Calu3 (cell line): ENCODE data around the gene SMYD5. TPM values are rescaled to one million over a fixed set of nuclear protein-coding genes. Genes with fewer than 3 reads are reported as not detected.
A peak's percentile ranks its signal among the peaks of the same experiment; 100 is the strongest.

Experiments used
- BruUV-seq: library from RNA; stranded (reverse); fragments of 400-500 nt; replicated peaks from 2 replicates; lab custom pipeline; 2021; lab: Mats Ljungman, UMichigan
- CTCF ChIA-PET: fragments of 300-600 bp; sonication (Branson Sonifier 250); formaldehyde crosslinking; loops from one replicate; lab custom pipeline; 2022; ENCODE audit warnings: antibody characterized with exemption; lab: Charles Lee
- DNase-seq: peaks from one replicate; pipeline ENCODE4 v3.0.0; 2022
- H3K27ac Mint-ChIP-seq: one replicate; pipeline ENCODE4 v1.8.0; 2022; ENCODE audit warnings: mixed read lengths; ENCODE audit not compliant: unreplicated experiment
- H3K27me3 Mint-ChIP-seq: one replicate; pipeline ENCODE4 v1.8.0; 2022; ENCODE audit warnings: mixed read lengths; ENCODE audit not compliant: unreplicated experiment
- H3K36me3 Mint-ChIP-seq: one replicate; pipeline ENCODE4 v1.8.0; 2022; ENCODE audit warnings: mild to moderate bottlenecking, moderate library complexity, mixed read lengths; ENCODE audit not compliant: insufficient read depth, unreplicated experiment
- H3K4me1 Mint-ChIP-seq: one replicate; pipeline ENCODE4 v1.8.0; 2022; ENCODE audit warnings: mild to moderate bottlenecking, low read depth, mixed read lengths; ENCODE audit not compliant: unreplicated experiment
- H3K4me3 Mint-ChIP-seq: one replicate; pipeline ENCODE4 v1.8.0; 2022; ENCODE audit warnings: mild to moderate bottlenecking, low read depth, moderate library complexity, mixed read lengths; ENCODE audit not compliant: unreplicated experiment
- H3K9me3 Mint-ChIP-seq: one replicate; pipeline ENCODE4 v1.8.0; 2022; ENCODE audit warnings: low read depth, mixed read lengths; ENCODE audit not compliant: unreplicated experiment
- intact Hi-C: fragments of 100-400 bp; cut with micrococcal nuclease; formaldehyde crosslinking; loops from one replicate; pipeline ENCODE4 v1.10.0; 2022; ENCODE audit not compliant: unreplicated experiment
- total RNA-seq: library from RNA; stranded (reverse); gene quantifications from 2 replicates; pipeline ENCODE4 v1.2.3, GENCODE V29; 2022
- TF ChIP-seq, protein P1 (sequence below): fragments of 200-600 bp; IDR thresholded peaks from one replicate; pipeline ENCODE4 v1.8.0; 2022; ENCODE audit warnings: antibody characterized with exemption; ENCODE audit not compliant: unreplicated experiment

SMYD5 gene
- total RNA-seq, 1 experiment from 2014 or later = 32.1 TPM

DNA sequence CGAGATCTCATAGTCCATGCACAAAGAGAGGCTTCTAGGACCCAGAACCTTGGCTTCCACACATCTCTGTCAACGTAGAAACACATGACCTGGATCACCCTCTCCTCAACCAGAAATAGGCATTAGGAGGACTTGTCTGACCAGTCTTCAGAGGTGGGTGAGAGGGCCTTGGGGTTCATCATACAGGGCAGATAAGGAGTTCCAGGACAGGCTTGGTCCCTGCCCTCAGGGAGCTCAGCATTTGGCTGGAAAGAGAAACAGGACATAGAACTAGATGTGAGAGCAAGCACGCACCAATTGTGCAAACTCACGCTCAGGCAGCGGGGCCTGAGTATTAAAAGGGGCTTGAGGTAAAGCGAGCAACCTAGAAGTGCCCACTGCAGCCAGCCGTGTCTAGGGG lies 40.3 kb upstream of the SMYD5 start:
- no peaks in the 10 kb centered on the region for H3K9me3 Mint-ChIP-seq
- CTCF ChIA-PET = no interaction called here

DNA sequence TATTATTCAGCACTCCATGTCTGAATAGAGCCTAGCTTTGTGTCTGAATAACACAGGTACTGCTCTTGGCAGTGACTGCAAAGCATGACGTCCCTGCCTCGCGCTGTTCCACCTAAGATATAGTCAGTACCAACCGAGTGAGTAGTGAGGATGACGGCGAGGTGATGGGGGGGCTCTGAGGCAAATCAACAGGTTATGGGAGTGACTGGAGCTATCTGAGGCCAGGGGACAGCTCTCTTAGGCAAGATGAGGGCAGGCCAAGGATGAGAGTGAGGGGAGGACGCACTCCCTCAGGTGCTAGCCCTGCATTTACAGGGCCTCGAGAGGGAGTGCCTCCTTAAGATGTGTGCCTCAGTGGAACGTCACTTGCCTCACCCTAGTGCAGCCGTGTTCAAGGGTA lies 39.8 kb upstream of the SMYD5 start:
- no peak for DNase-seq
- TF ChIP-seq, protein P1, sequence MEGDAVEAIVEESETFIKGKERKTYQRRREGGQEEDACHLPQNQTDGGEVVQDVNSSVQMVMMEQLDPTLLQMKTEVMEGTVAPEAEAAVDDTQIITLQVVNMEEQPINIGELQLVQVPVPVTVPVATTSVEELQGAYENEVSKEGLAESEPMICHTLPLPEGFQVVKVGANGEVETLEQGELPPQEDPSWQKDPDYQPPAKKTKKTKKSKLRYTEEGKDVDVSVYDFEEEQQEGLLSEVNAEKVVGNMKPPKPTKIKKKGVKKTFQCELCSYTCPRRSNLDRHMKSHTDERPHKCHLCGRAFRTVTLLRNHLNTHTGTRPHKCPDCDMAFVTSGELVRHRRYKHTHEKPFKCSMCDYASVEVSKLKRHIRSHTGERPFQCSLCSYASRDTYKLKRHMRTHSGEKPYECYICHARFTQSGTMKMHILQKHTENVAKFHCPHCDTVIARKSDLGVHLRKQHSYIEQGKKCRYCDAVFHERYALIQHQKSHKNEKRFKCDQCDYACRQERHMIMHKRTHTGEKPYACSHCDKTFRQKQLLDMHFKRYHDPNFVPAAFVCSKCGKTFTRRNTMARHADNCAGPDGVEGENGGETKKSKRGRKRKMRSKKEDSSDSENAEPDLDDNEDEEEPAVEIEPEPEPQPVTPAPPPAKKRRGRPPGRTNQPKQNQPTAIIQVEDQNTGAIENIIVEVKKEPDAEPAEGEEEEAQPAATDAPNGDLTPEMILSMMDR = no peak
- peaks cover 82% of the 10 kb centered on the region for H3K27me3 Mint-ChIP-seq
- CTCF ChIA-PET = interaction anchor here (0.6 kb wide), 1 partner anchor 309 kb away, joined by 6 read pairs; no protein-coding TSS in a partner anchor
- no peaks in the 10 kb centered on the region for H3K9me3 Mint-ChIP-seq
- peaks cover 16% of the 10 kb centered on the region for H3K36me3 Mint-ChIP-seq
- intact Hi-C loops = no loop called here
- no peak overlapping the region for H3K27ac Mint-ChIP-seq
- no TSS peak for BruUV-seq
- no peak overlapping the region for H3K4me3 Mint-ChIP-seq
- peaks cover 9% of the 10 kb centered on the region for H3K4me1 Mint-ChIP-seq

More for the DNA sequence above, 40.3 kb upstream of the SMYD5 start:
- no peak for DNase-seq
- intact Hi-C loops = no loop called here
- TF ChIP-seq, protein P1 = no peak
- Mint-ChIP-seq H3K27me3 (peaks cover 83% of the 10 kb centered on the region), H3K36me3 (peaks cover 16% of the 10 kb centered on the region), H3K4me3 (no peak overlapping the region), H3K4me1 (peaks cover 9% of the 10 kb centered on the region), H3K27ac (no peak overlapping the region)
- no TSS peak for BruUV-seq

DNA sequence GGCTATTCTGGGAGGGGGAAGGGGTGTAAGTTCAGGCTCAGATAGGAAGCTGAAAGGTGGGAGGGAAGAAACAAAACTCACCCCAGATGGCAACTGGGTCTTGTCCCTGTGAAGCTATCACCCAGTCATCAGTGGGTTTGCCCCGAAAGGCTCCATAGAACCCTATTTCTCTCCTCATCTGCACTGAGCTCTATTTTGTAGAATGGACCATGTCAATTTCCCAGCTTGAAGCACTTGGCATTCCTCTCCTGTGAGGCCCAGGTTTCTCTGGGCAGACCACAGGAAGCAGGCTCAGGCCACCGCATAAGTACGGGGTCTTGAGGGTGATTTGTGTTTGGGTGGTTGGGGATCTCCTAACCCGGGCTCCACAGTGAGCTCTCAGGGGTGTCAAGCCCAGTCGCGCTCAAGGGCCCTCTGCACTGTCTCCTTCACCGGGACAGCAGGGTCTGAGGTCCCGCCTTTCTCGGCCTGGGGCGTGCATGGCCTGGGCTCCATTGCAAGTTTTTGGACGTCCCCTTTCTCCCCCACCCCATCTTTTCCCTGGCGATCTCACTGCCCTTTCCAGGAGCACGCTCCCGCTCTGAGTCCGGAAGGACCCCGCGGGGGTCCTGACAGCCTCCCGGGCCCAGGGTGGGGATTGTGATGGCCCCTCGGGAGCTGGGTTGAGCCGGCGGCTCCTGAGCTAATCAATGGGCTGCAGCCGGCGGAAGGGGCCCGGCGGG lies 38.9 kb upstream of the SMYD5 start:
- H3K27ac Mint-ChIP-seq = no peak overlapping the region
- intact Hi-C loops = loop anchor here (5.0 kb wide), 2 partner anchors 37 to 183 kb away; partner anchors contain the start of gene SMYD5
- BruUV-seq = no TSS peak
- TF ChIP-seq, protein P1 = no peak
- DNase-seq = no peak
- peaks cover 9% of the 10 kb centered on the region for H3K4me1 Mint-ChIP-seq
- peaks cover 82% of the 10 kb centered on the region for H3K27me3 Mint-ChIP-seq
- H3K4me3 Mint-ChIP-seq = peak overlapping the region; percentile 86
- H3K36me3 Mint-ChIP-seq = peaks cover 16% of the 10 kb centered on the region
- CTCF ChIA-PET = interaction anchor here (0.6 to 1.0 kb wide), 2 partner anchors 183 to 310 kb away, joined by 3 to 6 read pairs; no protein-coding TSS in a partner anchor
- H3K9me3 Mint-ChIP-seq = no peaks in the 10 kb centered on the region

DNA sequence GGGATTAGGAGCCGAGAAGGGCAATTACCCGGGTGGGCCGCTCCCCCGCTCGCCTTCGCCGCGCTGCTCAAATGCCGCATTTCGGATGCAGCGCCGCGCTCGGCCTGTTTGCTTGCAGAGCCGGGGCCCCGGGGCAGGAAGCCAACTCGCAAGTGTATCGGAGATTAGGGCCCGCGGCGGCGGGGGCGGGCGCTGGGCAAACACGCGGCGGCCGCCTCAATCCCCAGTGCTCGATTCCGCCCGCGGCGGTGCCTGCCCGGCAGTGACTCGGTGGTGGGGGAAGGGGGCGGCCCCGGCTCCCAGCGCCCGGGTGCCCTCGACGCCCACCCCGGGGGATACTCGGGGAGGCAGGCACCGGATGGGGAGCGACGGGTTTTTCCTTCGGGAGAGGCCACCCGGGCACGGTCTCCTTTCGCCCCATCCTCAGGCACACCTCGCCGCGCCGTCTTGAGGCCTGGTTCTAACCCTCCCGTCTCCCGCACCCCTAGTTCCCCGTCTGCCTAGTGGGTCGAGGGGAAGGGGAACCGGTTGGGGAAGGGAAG lies 38.3 kb upstream of the SMYD5 start:
- peak; percentile 73 for DNase-seq
- no peak overlapping the region for H3K27ac Mint-ChIP-seq
- peaks cover 16% of the 10 kb centered on the region for H3K36me3 Mint-ChIP-seq
- peak overlapping the region; percentile 86 for H3K4me3 Mint-ChIP-seq
- TF ChIP-seq, protein P1 = no peak
- CTCF ChIA-PET = interaction anchor here (0.9 to 2.3 kb wide), 4 partner anchors 37 to 202 kb away, joined by 3 to 38 read pairs (median 8); partner anchors contain the start of gene SMYD5
- H3K4me1 Mint-ChIP-seq = peaks cover 9% of the 10 kb centered on the region
- no peaks in the 10 kb centered on the region for H3K9me3 Mint-ChIP-seq
- intact Hi-C loops = loop anchor here (2.0 to 5.0 kb wide), 3 partner anchors 37 to 283 kb away; partner anchors contain the start of gene SMYD5
- peaks cover 85% of the 10 kb centered on the region for H3K27me3 Mint-ChIP-seq
- BruUV-seq = no TSS peak
